PFSK-1 (cell line): ENCODE measurements around the gene ACTMAP.

Experiments used
- POLR2AphosphoS5 ChIP-seq: IDR thresholded peaks from 2 replicates; pipeline ENCODE4 v1.6.1; 2012; ENCODE audit warnings: low read depth, mild to moderate bottlenecking, control low read depth, low read length, moderate library complexity
- SIN3A ChIP-seq: IDR thresholded peaks from 2 replicates; pipeline ENCODE4 v1.6.1; 2012; ENCODE audit warnings: mild to moderate bottlenecking, low read length, moderate library complexity, borderline replicate concordance; ENCODE audit not compliant: insufficient read depth

DNA sequence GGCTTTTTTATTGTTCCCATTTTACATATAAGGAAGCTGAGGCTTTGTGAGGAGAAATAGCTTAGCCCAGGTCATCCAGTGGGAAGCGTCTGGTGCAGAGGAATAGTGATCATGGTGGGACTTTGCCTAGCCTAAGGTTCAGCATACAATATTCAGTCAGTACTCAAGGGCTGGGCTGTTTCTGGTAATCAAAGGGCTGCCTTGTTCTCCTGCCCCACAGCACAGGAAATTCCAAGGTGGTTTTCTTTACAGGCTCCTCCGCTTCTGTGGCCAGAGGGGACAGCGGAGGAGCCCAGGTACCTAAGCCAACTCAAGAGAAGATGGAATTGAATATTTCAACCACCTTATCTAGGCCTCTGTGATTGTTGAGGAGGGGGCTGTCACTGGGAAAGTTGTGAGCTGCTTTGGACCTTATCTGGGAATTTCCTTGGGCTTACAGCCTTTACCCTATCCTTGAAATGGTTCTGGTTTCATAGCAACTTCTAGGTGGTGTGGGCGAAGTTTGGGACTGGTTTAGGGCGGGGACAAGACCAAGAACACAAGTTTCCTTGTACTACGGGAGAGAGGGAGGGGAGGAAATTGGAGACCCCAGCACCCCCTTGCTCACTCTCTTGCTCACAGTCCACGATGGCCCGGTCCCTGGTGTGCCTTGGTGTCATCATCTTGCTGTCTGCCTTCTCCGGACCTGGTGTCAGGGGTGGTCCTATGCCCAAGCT, 24.8 kb upstream of the ACTMAP start, which contains the start of gene MIA:
- TF ChIP-seq POLR2AphosphoS5, result no peak
- no peak for TF ChIP-seq SIN3A
